NCI-H187 (cell line): ENCODE measurements around the gene ACD.
"Not testable (repeated sequence)": the region's sequence is repeated elsewhere in the genome, so short reads cannot be mapped to it uniquely, and the experiment has no call there.

Experiments
- DNase-seq, 2 experiments: peaks; one replicate each; lab custom pipeline; 2025; lab: John Stamatoyannopoulos, UW

ACD gene

DNA sequence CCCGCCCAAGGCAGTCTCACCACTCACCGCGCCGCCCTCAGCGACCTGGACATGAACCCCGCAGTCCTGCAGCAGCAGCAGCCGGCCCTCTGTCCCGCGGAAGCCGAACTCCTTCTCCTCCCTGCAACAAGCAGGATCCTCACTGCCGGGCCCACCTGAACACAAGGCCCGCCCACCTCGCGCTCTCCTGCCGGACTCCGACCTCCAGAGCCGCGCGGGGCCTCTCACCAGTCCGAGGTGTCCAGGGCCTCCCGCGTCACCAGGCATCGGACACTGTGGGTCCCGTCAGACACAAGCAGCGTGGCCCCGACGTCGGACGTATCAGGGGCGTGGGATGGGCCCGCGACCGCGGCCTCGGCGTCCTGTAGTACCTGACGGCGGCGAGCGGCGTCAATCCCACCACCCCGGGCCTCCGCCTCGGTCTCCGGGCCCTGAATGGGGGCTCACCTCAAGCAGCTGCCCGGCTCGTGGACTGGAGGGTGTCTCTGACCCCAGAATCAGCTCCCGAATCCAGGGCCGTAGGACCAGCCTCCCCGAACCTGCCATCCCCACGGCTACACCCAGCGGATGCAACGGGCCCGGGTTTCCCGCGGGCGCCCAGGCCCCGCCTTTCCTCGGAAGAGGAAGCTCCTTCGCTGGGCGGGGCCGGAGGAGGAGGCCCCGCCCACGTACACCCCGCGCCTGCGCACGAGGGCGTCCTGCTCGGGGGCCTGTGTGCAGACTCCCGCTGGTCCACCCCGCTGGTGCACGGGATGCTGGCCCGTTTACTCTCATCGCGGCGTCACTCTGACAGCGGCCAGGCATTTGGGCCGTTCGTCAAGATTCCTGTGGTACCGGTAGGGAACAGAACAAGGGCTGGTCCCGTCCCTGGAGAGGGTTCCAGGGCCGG, at the start of gene ACD:
Gene ACD (minus strand): TSS at position 586 of the 889 bp plus-strand sequence. CDS start 40 bp downstream, at position 546.
- DNase-seq: peak; percentile 61 to 79

DNA sequence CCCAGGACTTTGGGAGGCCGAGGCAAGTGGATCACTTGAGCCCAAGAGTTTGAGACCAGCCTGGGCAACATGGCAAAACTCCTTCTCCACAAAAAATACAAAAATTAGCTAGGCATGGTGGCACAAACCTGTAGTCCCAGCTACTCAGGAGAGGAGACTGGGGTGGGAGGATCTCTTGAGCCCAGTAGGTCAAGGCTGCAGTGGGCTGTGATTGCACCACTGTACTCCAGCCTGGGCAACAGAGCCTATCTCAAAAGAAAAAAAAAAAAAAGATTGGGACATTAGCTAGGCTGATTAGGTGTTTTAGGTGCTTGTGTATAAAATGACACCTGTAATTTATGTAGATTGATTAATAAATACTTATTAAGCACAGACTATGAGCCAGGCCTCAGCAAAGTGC, 49.0 kb upstream of the ACD start:
- DNase-seq: no peak

DNA sequence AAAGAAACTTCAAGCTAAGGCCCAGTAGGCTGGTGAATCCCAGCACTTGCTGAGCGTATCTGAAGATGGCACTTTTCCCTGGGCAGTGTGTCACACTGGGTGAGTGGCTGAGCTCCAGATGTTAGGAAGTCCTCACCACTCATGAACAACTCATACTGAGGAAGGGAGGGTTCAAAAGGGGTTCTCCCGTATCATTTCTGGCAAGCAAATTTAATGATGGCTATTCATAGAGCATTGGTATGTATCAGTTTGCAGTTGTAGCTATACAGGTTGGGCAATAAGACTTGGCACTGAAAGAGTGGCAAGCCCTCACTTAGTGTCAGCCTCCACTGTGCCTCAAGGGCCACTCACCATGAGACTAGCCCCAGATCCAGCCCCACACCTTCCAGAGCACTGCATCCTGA, 48.3 kb upstream of the ACD start:
- DNase-seq: no peak

DNA sequence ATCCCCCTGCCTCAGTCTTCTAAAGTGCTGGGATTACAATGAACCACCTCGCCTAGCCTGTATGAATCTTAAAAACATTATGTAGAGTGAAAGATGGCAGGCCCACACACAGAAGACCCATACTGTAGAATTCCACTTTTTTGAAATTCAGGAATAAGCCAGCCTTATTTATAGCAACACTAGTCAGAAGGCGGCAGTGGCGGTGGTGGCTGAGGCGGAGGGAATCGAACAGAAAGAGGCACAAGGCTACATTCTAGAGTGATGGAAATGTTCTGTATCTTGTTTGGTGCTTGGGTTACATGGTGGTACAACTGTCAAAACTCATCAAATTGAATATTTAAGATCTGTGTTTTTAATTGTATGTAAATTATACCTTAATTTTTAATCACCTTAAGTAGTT, 47.7 kb upstream of the ACD start:
- DNase-seq: no peak

DNA sequence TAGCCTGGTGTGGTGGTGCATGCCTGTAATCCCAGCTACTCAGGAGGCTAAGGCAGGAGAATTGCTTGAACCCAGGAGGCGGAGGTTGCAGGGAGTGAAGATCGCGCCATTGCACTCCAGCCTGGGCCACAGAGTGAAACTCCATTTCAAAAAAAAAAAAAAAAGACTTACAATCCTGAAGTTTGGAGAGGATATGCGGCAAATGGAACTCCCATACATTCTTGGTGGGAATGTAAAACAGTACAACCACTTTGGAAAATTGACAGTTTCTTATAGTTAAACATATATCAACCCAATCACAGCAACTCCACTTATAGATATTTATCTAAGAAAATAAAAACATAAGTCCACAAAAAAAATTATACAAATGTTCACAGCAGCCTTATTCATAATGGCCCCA, 47.1 kb upstream of the ACD start:
- DNase-seq: no peak

DNA sequence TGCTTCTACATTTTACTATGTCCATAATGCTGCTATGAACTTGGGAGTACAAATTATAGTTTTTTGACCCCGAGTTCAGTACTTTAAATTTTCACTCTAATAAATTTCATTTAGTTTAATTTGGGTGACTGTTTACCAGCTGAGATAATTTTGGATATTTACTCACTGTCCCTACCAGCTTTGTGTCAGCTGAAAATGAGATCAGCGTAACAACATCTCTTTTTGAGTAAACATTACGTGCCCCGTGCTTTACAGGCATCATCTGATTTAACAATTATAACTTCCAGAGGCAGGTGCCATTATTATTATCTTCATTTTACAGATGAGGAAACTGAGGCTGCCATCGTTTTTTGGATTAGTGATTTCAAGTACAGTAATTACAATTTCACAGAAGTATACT, 44.0 kb upstream of the ACD start:
- DNase-seq: no peak

DNA sequence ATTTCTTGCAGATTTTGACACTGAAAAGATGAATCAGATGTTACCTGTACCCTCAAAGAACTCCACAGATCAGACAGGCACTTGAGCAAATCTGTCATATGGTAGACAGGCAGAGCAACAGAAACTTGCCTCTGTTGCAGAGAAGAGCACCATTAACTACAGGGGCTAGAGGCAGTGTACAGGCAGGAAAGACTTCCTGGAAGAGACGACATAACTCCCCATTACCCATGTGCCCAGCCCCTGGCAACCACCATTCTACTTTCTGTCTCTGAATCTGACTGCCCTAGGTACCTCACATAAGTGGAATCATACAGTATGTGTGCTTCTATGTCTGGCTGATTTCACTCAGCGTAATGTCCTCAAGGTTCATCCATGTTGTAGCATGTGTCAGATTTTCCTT, 43.6 kb upstream of the ACD start:
- DNase-seq: no peak

DNA sequence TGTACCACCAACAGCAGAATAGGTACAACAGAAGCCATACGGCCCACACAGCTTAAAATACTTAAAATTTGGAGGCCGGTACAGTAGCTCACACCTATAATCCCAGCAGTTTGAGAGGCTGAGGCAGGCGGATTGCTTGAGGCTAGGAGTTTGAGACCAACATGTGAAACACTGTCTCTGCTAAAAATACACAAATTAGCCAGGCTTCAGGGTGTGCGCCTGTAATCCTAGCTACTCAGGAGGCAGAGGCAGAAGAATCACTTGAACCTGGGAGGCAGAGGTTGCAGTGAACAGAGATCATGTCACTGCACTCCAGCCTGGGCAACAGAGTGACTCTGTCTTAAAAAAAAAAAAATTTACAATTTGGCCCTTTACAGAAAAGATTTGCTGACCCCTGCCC, 42.1 kb upstream of the ACD start:
- DNase-seq: no peak

DNA sequence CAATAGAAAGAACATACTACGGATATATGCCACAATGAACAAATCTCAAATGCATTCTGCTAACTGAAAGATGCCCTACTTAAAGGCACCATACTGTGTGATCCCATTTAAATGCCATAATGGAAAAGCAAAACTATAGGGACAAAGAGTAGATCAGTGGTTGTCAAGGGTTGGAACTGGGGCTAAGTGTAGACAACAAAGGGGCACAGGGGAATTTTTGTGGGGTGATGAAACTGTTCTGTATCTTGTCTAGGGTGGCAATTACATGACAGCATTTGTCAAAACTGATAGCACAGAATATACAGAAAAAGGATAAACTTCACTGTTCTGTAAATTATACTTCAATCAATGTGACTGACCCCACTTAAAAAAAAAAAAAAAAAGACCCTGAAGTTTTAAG, 41.4 kb upstream of the ACD start:
- DNase-seq: no peak

DNA sequence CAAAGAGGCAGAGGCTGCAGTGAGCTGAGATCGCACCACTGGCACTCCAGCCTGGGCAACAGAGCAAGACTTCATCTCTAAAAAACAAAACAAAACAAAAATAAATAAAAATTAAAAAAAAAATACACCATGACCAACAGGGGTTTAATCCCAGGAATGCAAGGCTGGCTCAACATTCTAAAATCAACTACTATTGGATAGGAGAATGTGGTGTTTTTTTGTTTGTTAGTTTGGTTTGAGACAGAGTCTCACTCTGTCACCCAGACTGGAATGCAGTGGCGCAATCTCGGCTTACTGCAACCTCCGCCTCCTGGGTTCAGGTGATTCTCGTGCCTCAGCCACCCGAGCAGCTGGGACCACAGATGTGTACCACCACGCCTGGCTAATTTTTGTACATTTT, 39.2 kb upstream of the ACD start:
- DNase-seq: no peak

DNA sequence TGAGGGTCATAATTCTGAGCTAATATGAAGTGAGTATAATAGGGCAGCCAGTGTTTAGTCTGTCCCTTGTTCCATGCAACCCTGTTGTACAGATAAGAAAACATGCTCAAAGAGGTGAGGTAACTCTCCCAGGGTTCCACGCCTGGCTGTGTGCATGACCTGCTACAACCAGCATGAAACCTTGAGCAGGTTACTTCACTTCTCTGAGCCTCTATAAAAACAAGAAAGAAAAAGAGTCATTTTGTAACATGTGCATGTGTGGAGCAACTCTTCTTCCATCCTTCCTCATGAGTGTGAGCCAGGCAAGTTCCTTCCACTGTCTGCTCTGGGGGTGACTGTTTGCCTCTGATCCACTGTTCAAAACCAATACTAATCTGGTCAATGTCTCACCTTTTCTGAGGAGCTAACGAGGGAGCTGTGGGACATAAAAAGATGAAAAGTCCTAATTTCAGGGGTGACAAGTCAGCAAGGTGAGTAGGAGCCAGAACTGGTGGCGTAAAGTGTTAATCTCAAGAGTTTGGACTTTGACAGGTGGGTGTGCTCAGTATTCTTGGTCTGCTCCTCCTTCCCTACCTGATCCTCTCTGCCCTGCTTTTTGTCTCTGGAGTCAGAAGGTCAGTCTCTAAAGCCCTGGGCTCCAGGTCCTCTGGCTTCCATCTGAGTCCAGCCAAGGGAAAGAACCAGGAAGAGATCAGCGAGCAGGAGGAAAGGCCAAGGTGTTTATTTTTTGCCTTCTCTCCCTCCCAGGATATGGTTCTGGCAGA, 37.5 kb upstream of the ACD start:
- no peak for DNase-seq

DNA sequence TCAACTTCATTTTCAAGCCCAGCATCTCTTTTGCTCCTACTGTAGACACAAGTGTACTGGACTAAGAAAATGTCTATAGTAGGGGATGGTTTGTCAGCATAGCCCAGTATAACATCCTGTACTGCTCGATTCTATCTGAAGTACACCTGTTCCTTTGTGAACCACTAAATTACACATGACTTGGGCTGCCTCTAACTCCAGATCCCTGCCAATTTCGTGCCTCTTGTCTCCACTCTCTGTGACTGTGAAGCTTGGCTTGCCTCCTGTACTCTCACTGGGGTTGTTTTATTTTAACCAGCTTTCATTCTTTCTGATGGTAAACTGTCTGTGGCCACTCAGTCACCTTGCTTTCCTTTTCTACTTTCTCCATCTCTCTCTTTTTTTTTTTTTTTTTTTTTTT, 34.6 kb upstream of the ACD start:
- no peak for DNase-seq

DNA sequence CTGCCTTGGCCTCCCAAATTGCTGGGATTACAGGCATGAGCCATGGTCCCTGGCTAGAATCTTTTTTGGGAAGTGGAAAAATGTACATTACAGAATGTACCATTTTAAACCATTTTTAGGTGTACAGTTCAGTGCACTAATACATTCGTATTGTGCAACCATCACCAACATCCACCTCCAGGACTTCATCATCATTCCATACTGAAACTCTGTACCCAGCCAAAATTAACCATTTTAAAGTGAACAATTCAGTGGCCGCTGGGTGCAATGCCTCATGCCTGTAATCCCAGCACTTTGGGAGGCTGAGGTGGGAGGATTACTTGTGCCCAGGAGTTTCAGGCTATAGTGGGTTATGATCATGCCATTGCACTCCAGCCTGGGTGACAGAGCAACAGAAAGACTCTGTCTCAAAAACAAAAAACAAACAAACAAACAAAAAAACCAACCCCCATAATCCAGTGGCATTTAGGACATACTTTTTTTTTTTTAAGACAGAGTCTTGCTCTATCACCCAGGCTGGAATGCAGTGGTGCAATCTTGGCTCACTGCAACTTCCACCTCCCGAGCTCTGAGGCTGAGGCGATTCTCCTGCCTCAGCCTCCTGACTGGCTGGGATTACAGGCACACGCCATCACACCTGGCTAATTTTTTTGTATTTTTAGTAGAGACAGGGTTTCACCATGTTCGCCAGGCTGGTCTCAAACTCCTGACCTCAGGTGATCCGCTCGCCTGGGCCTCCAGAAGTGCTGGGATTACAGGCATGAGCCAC, 33.6 kb upstream of the ACD start:
- not testable (repeated sequence) for DNase-seq

DNA sequence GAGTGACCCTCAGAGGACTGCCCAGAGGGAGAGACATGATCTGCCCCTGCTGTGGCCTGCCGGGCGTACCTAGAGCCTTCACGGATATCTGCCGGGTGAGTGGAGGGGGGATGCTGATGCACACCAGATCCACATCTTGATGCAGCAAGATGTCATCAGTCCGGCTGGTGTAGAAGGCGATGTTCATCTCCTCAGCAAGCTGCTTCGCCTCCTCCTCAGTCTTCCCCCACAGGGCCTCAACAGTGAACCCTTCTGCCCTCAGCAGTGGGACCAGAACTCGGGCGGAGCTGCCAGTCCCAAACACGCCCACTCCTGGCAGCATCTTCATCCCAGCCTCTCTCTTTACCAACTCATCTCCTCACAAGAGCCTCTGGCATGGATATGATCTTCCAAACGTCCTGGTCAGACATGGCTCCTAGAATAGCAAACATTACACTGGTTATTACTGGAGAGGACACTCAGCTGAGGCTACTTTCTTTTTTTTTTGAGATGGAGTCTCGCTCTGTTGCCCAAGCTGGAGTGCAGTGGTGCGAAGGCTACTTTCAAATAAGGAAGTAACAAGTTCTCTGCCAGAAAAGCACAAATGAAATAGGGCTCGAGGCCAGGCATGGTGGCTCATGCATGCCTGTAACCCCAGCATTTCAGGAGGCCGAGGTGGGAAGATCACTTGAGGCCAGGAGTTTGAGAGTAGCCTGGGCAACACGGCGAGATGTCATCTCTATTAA, 25.5 kb upstream of the ACD start:
- no peak for DNase-seq

DNA sequence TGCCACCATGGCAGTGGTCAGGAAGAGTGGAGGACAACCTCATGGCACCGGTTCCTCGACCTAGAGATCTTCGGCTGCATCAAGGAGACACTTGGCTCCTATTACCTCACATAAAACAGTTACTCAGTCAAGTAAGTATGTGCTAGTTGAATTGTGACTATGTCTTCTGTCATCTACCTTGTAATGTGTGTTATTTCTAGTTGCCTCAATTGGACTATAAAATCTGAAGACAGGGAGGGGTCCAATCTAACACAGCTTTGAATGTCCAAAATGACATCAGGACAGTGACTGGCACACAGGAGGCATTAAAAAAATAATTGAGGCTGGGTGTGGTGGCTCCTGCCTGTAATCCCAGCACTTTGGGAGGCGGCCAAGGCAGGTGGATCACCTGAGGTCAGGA, 23.7 kb upstream of the ACD start:
- no peak for DNase-seq

DNA sequence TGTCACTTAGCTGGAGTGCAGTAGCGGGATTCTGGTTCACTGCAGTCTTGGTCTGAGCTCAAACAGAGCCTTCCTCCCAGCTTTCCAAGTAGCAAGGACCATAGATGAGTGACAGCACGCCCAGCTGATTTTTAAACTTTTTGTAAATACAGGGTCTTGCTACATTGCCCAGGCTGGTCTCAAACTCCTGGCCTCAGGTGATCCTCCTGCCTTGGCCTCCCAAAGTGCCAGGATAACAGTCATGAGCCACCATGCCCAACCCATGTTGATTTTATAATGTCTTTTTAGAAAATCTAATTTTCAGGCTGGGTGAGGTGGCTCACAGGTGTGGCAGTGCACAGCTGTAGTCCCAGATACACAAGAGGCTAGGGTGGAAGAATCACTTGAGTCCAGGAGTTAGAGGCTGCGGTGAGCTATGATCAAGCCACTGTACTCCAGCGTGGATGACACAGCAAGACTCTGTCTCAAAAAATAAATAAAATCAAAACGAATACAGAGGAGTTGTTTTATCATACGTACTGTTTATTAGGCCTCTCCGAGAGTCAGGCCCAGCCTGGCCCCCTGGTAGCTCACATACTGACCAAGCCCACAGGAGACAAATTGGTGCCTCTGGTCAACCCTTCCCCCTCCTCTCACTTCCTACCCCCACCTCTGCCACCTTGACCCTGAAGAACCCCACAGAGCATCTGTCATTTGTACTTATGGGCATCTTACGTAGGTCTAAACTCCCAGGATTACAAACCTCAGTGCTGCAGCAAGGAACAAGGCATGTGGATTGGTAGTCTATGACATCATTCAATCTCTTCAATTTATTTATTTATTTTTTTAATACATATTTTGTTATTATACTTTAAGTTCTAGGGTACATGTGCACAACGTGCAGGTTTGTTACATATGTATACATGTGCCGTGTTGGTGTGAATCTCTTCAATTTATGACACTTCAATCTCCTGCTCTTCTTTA, 20.2 kb upstream of the ACD start:
- no peak for DNase-seq

DNA sequence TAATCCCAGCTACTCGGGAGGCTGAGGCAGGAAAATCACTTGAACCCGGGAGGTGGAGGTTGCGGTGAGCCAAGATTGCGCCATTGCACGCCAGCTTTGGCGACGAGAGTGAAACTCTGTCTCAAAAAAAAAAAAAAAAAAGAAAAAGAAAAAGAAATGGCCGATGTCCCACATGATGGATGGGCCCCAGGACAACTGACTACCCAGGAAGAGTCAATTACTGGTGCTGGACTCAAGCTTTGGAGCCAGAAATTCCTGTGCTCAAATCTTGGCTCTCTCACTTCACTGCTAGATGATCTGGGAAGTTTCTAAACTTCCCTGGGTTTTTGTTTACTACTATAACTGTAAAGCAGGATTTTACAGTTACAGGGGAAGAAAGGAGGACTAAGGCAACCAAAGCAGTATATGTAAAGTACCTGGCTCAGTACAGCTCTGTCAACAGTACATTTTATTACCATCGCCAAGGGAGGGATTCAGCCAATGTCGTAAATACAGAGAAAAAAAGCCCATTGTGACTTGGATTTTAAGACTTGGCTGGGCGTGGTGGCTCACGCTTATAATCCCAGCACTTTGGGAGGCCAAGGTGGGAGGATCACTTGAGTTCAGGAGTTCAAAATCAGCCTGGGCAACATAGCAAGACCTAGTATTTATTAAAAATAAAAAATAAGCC, 18.4 kb upstream of the ACD start:
- DNase-seq: no peak

DNA sequence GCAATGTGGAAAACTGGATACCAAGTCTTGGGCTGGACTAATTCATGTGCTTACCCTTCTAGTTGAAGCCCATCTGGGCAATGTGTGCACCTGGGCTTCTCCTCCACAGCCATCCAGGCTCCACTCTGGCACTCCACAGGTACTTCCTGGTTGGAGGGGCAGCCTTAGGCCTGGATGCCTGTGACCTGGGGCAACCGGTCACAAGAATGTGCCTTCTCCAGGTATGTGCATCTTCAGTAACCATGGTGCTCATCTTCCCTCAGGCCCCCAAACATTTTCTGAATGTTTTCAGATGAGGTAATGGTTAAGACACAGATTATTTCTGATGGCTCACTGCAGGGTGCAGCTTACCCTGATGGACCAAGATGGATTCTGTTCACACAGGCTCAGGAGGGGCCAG, 17.7 kb upstream of the ACD start:
- DNase-seq: no peak

DNA sequence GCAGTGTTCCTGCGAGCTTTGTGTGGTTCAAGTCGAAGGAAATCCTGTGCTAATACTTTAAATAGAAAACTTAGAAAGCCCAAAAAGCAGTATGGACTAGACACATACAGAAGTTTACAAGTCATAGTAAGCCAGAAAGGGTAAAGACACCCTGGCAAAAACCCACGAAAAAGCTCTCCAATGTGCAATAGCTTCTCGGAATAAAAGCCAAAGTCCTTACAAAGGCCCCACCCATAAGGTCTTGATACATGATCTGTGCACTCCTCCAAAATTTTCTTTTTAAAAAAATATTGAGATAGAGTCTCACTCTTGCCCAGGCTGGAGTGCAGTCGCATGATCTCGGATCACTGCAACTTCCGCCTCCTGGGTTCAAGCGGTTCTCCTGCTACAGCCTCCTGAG, 16.9 kb upstream of the ACD start:
- no peak for DNase-seq

DNA sequence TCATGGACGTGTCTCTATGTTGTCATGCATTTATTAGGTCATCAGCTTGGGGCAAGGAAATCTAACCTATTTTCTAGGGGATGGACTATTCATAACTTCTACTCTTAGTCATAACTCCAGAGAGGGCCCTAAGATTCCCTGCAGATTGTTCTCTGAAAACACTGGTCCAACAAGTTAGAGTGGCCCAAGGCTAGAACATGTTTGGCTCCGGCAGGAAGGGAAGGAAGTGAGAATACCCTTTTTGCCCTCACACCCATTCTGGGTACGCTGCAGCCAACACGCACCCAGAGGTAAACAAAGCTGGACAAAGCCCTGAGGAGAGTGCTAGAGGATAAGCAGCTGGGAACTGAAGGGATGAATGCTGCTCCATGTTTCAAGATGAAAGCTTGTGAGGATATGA, 16.5 kb upstream of the ACD start:
- DNase-seq: no peak
